ENCODE measurements around the gene PRPF38B. TPM values are rescaled to one million over a fixed set of nuclear protein-coding genes. Genes with fewer than 3 reads are reported as not detected.

PRPF38B gene
- total RNA-seq, 2 experiments from 2014 or later, result 114 to 120 TPM

DNA sequence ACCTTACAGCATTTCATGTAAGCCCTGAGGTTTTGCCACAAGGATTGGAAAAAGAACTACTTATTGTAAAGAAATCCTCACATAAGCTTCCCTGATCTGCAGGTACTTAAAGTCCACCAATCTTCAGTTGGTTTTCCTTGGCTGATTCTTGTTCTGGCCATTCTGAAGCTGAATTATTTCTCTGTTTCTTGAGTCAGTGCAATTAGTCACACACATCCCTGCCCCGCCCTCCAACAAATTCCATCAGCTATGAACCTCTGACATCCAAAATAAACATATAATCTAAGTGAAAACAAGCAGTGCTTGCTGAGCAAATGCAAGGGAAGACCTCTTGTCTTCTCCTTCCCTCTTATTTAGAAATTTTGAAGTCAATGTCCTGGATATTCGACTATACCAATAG, 12.4 kb downstream of the PRPF38B start:
- Mint-ChIP-seq H3K27me3 (no peaks in the 10 kb centered on the region), H3K4me3 (no peak overlapping the region), H3K4me1 (ENCODE audit: low read depth) (peaks cover 60% of the 10 kb centered on the region), H3K9me3 (no peaks in the 10 kb centered on the region), H3K36me3 (ENCODE audit: low read depth) (peaks cover 38% of the 10 kb centered on the region), H3K27ac (peak overlapping the region; percentile 97)
- peaks cover 28% of the 10 kb centered on the region for H3K36me3 ChIP-seq (ENCODE audit: insufficient read depth, low read length)
- intact Hi-C loops (cut with DNase I, micrococcal nuclease), result no loop called here
- ChIA-PET POLR2A (interaction anchor here (0.6 to 9.7 kb wide), 8 partner anchors 11 to 670 kb away, joined by 3 to 160 read pairs (median 4); partner anchors contain the start of genes EEIG2, HENMT1 and PRPF38B), CTCF (interaction anchor here (0.9 to 1.7 kb wide), 2 partner anchors 12 to 19 kb away, joined by 3 to 6 read pairs; partner anchors contain the start of gene PRPF38B)
- no peak overlapping the region for H3K4me3 ChIP-seq (ENCODE audit: low read length)
- no peak for ATAC-seq (ENCODE audit: poor library complexity)
- peak in 1 of 14 experiments; percentile 16 for DNase-seq
- H3K27me3 ChIP-seq (ENCODE audit: control insufficient read depth in 1 of 2, insufficient read depth in 2 of 2, low read length in 2 of 2), result no peaks in the 10 kb centered on the region
- TF ChIP-seq, protein P1, sequence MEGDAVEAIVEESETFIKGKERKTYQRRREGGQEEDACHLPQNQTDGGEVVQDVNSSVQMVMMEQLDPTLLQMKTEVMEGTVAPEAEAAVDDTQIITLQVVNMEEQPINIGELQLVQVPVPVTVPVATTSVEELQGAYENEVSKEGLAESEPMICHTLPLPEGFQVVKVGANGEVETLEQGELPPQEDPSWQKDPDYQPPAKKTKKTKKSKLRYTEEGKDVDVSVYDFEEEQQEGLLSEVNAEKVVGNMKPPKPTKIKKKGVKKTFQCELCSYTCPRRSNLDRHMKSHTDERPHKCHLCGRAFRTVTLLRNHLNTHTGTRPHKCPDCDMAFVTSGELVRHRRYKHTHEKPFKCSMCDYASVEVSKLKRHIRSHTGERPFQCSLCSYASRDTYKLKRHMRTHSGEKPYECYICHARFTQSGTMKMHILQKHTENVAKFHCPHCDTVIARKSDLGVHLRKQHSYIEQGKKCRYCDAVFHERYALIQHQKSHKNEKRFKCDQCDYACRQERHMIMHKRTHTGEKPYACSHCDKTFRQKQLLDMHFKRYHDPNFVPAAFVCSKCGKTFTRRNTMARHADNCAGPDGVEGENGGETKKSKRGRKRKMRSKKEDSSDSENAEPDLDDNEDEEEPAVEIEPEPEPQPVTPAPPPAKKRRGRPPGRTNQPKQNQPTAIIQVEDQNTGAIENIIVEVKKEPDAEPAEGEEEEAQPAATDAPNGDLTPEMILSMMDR (IDR thresholded peaks at IDR 0.05), result no peak
- peak overlapping the region; percentile 13 to 82 for H3K27ac ChIP-seq (ENCODE audit: low read depth in 1 of 2, low read length in 2 of 2)
- H3K9me3 ChIP-seq (ENCODE audit: control insufficient read depth in 1 of 2, insufficient read depth in 1 of 2, low read length in 2 of 2), result no peaks in the 10 kb centered on the region
- H3K4me1 ChIP-seq (ENCODE audit: insufficient read depth, low read length), result peaks cover 44% of the 10 kb centered on the region

DNA sequence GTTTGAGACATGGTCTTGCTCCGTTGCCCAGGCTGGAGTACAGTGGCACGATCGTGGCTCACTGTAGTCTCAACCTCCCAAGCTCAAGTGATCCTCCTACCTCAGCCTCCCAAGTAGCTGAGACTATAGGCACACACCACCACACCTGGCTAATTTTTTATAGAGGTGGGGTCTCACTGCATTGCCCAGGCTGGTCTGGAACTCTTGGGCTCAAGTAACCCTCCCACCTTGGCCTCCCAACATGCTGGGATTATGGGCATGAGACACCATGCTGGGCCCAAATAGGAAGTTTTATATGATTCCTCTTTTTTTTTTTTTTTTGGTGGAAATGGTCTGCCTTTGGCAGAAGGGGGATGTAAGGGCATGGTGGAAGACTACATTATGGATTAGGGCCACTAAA, 14.5 kb downstream of the PRPF38B start:
- peaks cover 40% of the 10 kb centered on the region for H3K4me1 Mint-ChIP-seq (ENCODE audit: low read depth)
- H3K36me3 Mint-ChIP-seq (ENCODE audit: low read depth), result peaks cover 17% of the 10 kb centered on the region
- Histone ChIP-seq H3K4me3 (ENCODE audit: low read length) (no peak overlapping the region), H3K27me3 (ENCODE audit: control insufficient read depth in 1 of 2, insufficient read depth in 2 of 2, low read length in 2 of 2) (no peaks in the 10 kb centered on the region), H3K4me1 (ENCODE audit: insufficient read depth, low read length) (peaks cover 44% of the 10 kb centered on the region), H3K27ac (ENCODE audit: low read depth in 1 of 2, low read length in 2 of 2) (no peak overlapping the region), H3K9me3 (ENCODE audit: control insufficient read depth in 1 of 2, insufficient read depth in 1 of 2, low read length in 2 of 2) (no peaks in the 10 kb centered on the region), H3K36me3 (ENCODE audit: insufficient read depth, low read length) (peaks cover 8% of the 10 kb centered on the region)
- TF ChIP-seq, protein P1 (IDR thresholded peaks at IDR 0.05), result no peak
- H3K9me3 Mint-ChIP-seq, result no peaks in the 10 kb centered on the region
- no peak overlapping the region for H3K4me3 Mint-ChIP-seq
- ChIA-PET POLR2A (interaction anchor here (0.6 to 9.7 kb wide), 2 partner anchors 13 to 47 kb away, joined by 3 to 160 read pairs; partner anchors contain the start of gene PRPF38B), CTCF (no interaction called here)
- ATAC-seq (ENCODE audit: poor library complexity) (no peak), DNase-seq (no peak)
- intact Hi-C loops (cut with DNase I, micrococcal nuclease), result loop anchor here in 1 of 2 experiments (5.0 kb wide), 1 partner anchor 194 kb away; no protein-coding TSS in a partner anchor
- no peaks in the 10 kb centered on the region for H3K27me3 Mint-ChIP-seq
- peak overlapping the region; percentile 97 for H3K27ac Mint-ChIP-seq

DNA sequence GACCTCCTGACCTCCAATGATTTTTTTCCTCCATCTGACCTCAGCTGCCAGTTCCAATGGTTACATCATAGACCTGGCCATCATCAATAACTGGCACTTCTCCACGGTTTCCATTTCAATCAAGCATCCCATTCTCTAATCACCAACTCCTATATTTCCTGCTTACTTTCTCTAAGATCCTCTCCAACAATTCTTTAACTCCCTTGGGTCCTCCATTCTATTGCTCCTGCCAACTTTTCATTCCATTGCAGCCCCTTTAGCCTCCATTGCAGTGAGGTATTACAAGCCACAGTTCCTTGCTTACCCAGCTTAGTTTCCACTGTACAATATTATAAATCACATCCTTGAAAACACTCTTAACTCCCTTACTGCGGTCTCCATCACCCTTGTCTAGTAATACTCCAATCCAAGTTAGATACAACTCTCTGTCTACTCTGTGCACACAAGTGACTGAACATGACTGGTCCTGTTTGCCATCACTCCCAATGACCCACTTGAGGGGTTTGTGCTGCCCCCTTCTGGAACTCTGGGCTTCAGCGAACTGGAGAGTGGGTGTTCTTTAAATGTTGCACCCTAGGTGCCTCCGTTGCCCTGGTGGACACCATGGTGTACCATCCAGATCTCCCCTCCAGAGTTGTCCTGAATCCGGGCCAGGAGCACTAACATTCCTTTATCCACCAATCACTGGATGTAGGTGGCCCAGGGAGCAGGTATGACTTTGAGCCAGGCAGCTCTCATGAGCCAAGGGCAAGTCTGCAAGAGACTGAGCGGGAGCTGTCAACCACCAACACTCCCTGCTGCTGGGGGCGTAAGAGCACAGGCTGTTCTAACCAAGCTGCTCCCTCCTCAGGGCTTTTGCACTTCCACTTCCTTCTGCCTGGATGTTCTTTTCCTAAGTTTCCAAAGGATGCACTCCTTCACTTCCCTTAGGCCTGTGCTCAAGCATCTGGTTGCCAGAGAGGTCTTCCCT, 16.9 kb downstream of the PRPF38B start:
- POLR2A ChIA-PET, result interaction anchor here (0.7 to 9.7 kb wide), 3 partner anchors 11 to 46 kb away, joined by 4 to 160 read pairs (median 6); partner anchors contain the start of gene PRPF38B
- Mint-ChIP-seq H3K4me3 (no peak overlapping the region), H3K36me3 (ENCODE audit: low read depth) (no peaks in the 10 kb centered on the region), H3K9me3 (no peaks in the 10 kb centered on the region), H3K4me1 (ENCODE audit: low read depth) (peaks cover 29% of the 10 kb centered on the region), H3K27ac (no peak overlapping the region), H3K27me3 (no peaks in the 10 kb centered on the region)
- no peak overlapping the region for H3K27ac ChIP-seq (ENCODE audit: low read depth in 1 of 2, low read length in 2 of 2)
- CTCF ChIA-PET, result interaction anchor here (0.9 to 2.3 kb wide), 5 partner anchors 12 to 196 kb away, joined by 3 to 15 read pairs (median 3); partner anchors contain the start of genes EEIG2 and PRPF38B
- DNase-seq, result peak; percentile 41 to 83 (median 61)
- no peaks in the 10 kb centered on the region for H3K36me3 ChIP-seq (ENCODE audit: insufficient read depth, low read length)
- H3K4me1 ChIP-seq (ENCODE audit: insufficient read depth, low read length), result peaks cover 28% of the 10 kb centered on the region
- H3K27me3 ChIP-seq (ENCODE audit: control insufficient read depth in 1 of 2, insufficient read depth in 2 of 2, low read length in 2 of 2), result no peaks in the 10 kb centered on the region
- intact Hi-C loops (cut with DNase I, micrococcal nuclease), result loop anchor here (2.0 to 5.0 kb wide), 2 partner anchors 16 to 197 kb away; partner anchors contain the start of gene PRPF38B (in 2 of the 2)
- TF ChIP-seq, protein P1 (IDR thresholded peaks at IDR 0.05), result peak; percentile 49
- ATAC-seq (ENCODE audit: poor library complexity), result peak; percentile 79
- H3K4me3 ChIP-seq (ENCODE audit: low read length), result no peak overlapping the region
- H3K9me3 ChIP-seq (ENCODE audit: control insufficient read depth in 1 of 2, insufficient read depth in 1 of 2, low read length in 2 of 2), result no peaks in the 10 kb centered on the region
